Measurements from ENCODE around the gene SNU13.
"Not testable (repeated sequence)": the region's sequence is repeated elsewhere in the genome, so short reads cannot be mapped to it uniquely, and the experiment has no call there.

Gene SNU13

GRCh38 chr22:41642331-41643110 lies 46.1 kb downstream of the SNU13 start:
- DNase-seq (ENCODE audit: low read depth in 2 of 2, low spot score in 1 of 2) = no peak

- no peak for DNase-seq (ENCODE audit: low read depth in 2 of 2, low spot score in 1 of 2)
Observed at GRCh38 chr22:41641854-41642253, 46.8 kb downstream of the SNU13 start.

GRCh38 chr22:41638748-41639147 lies 49.9 kb downstream of the SNU13 start:
- DNase-seq (ENCODE audit: low read depth in 2 of 2, low spot score in 1 of 2) = no peak

- no peak for DNase-seq (ENCODE audit: low read depth in 2 of 2, low spot score in 1 of 2)
Observed at GRCh38 chr22:41638124-41638523, 50.5 kb downstream of the SNU13 start.

- DNase-seq (ENCODE audit: low read depth in 2 of 2, low spot score in 1 of 2) = not testable (repeated sequence)
Observed at GRCh38 chr22:41637623-41638022, 51.0 kb downstream of the SNU13 start.

- DNase-seq (ENCODE audit: low read depth in 2 of 2, low spot score in 1 of 2) = no peak
Observed at GRCh38 chr22:41636467-41636866, 52.2 kb downstream of the SNU13 start.

GRCh38 chr22:41634610-41635009 lies 54.1 kb downstream of the SNU13 start:
- not testable (repeated sequence) for DNase-seq (ENCODE audit: low read depth in 2 of 2, low spot score in 1 of 2)

- DNase-seq (ENCODE audit: low read depth in 2 of 2, low spot score in 1 of 2) = not testable (repeated sequence)
Observed at GRCh38 chr22:41631615-41632014, 57.1 kb downstream of the SNU13 start.

GRCh38 chr22:41631115-41631514 lies 57.6 kb downstream of the SNU13 start:
- not testable (repeated sequence) for DNase-seq (ENCODE audit: low read depth in 2 of 2, low spot score in 1 of 2)

GRCh38 chr22:41625577-41625976 lies 63.1 kb downstream of the SNU13 start:
- no peak for DNase-seq (ENCODE audit: low read depth in 2 of 2, low spot score in 1 of 2)
